NB4 (cell line): ENCODE data around the gene CEACAM21.

Experiments used
- DNase-seq: peaks from one replicate; pipeline ENCODE4 v3.0.0; 2010; ENCODE audit warnings: low read depth
- H3K4me3 ChIP-seq: one replicate; pipeline ENCODE4 v1.5.1; 2011; ENCODE audit warnings: mild to moderate bottlenecking, low read depth, low read length, moderate library complexity
- MYC ChIP-seq: IDR thresholded peaks from 2 replicates; pipeline ENCODE4 v1.6.1; 2011; ENCODE audit warnings: low read depth, low read length
- POLR2A ChIP-seq: IDR thresholded peaks from 2 replicates; pipeline ENCODE4 v1.6.1; 2011; ENCODE audit warnings: mild to moderate bottlenecking; ENCODE audit not compliant: insufficient read length; ENCODE audit errors: extremely low read depth
- TF ChIP-seq, protein P1 (sequence below): IDR thresholded peaks from 2 replicates; pipeline ENCODE4 v1.6.1; 2011; ENCODE audit warnings: low read depth, low read length
- TF ChIP-seq, protein P2 (sequence below): IDR thresholded peaks from one replicate; pipeline ENCODE4 v1.5.1; 2012; ENCODE audit warnings: low read depth, low read length

Gene CEACAM21

DNA sequence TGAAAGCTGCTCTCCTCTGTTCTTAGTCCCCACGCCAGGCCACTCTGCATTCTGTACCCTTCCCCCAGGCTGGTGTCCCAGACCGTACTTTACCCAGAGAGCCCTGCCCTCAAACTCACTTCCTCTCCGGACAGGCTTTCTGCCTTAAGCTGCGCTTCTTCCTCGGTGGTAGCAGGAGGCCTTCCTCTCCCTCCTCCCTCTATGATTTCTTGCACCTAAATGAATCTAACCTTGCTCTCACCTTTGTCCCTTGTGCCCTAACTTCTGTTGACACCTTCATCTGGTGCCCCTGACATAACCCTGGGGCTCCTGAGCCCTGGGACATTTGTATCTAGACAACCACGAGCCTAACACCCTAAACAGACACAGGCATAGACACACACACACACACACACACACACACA, 29.6 kb upstream of the CEACAM21 start:
- DNase-seq: peak; percentile 37
- no peak for TF ChIP-seq MYC
- TF ChIP-seq, protein P1, sequence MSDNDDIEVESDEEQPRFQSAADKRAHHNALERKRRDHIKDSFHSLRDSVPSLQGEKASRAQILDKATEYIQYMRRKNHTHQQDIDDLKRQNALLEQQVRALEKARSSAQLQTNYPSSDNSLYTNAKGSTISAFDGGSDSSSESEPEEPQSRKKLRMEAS: no peak
- no peak for TF ChIP-seq POLR2A
- TF ChIP-seq, protein P2, sequence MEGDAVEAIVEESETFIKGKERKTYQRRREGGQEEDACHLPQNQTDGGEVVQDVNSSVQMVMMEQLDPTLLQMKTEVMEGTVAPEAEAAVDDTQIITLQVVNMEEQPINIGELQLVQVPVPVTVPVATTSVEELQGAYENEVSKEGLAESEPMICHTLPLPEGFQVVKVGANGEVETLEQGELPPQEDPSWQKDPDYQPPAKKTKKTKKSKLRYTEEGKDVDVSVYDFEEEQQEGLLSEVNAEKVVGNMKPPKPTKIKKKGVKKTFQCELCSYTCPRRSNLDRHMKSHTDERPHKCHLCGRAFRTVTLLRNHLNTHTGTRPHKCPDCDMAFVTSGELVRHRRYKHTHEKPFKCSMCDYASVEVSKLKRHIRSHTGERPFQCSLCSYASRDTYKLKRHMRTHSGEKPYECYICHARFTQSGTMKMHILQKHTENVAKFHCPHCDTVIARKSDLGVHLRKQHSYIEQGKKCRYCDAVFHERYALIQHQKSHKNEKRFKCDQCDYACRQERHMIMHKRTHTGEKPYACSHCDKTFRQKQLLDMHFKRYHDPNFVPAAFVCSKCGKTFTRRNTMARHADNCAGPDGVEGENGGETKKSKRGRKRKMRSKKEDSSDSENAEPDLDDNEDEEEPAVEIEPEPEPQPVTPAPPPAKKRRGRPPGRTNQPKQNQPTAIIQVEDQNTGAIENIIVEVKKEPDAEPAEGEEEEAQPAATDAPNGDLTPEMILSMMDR: no peak
- H3K4me3 ChIP-seq: no peak overlapping the region

DNA sequence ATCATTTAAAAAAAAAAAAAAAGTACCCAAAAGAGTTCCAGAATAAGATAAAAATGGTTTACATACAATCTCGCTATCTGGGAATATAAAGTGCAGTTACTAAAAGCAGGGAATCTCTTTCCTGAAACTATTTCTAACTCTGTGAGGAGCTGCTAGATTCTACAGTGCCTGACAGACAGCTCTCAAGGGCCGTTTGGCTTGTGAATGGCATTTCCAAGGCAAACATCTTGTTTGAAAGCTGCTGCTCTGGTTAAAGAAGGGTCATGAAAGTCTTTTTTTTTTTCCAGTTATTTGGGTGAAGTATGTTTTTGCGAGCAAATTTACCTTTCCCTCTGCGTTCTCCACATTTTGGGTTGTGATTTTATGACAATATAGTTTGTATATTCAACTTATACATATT, 29.0 kb upstream of the CEACAM21 start:
- DNase-seq: no peak
- TF ChIP-seq POLR2A (no peak), MYC (no peak)
- TF ChIP-seq, protein P2: no peak
- TF ChIP-seq, protein P1: no peak
- H3K4me3 ChIP-seq: no peak overlapping the region

DNA sequence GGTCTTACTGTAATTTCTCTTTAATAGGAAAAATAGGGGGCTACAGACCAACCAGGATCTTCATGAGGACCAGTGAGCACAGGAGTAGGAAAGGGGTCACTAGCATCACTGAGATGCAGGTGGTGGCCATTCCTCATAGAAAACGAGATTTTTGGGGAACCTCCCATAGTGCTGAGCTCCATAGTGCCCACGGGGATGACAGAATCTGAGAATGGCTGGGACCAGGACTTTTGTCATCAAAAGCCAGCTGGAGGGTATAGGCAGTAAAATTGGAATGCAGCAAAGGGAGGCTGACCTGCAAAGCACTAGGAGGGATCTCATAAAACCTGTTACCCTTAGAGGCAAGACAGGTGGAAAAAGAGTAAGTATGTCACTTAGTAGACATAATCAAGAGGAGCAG, 28.4 kb upstream of the CEACAM21 start:
- no peak for TF ChIP-seq POLR2A
- TF ChIP-seq, protein P1: no peak
- TF ChIP-seq, protein P2: no peak
- TF ChIP-seq MYC: no peak
- no peak for DNase-seq
- no peak overlapping the region for H3K4me3 ChIP-seq

DNA sequence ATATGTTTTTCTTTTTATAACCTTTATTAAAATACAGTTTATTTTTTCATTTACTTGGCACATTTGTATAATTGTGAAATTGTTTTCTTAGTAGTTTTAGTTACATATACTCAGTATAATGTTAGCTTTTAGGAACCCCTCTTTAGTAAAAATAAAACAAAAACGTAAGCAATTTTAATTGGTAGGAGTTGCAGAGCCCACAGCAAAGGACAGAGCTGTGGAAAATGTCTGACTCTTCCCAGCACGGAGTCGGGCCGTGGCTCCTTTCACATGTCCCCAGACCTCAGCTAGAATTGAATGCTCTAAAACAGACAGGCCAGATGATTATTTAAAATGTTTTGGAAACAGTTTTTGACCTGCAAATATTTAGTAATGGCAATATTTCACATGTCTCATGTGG, 27.9 kb upstream of the CEACAM21 start:
- DNase-seq: no peak
- no peak overlapping the region for H3K4me3 ChIP-seq
- TF ChIP-seq POLR2A (no peak), MYC (no peak)
- TF ChIP-seq, protein P2: no peak
- TF ChIP-seq, protein P1: no peak

DNA sequence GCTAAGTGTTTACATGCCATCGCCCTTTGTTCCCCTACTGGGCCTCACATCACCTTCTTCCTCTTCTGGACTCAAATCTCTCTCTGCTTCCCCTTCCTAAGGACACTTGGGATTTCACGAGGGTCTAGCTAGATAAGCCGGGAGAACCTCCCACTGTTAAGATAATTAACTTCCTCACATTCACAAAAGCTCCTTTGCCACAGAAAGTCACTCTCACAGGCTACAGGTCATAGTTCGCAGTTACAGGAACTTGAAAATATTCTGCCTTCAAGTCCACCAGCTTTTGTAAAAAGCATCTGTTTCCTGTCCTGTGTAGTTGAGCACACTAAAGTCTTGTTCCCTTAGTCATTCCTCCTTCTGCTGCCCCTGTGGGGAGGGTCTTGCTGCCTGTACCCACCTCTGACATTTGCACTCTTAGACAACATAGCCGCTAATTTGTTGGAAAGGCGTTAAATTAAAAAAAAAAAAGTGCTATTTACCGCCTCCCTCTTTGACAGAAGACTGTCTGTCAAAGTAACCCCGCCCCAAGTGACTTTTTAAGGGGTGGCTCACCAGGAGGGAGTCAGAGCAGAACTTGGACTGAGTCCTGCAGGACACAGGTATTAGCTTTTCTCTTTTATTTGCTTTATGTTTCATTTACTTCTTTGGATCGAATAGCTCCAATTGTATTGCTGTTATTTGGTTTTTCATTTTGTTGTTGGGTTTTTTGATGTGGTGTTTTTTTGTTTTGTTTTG, 26.8 kb upstream of the CEACAM21 start:
- DNase-seq: peak; percentile 89
- TF ChIP-seq, protein P2: no peak
- 0 out of 2 replicates have a peak, but pooled peaks have one; percentile 30 for TF ChIP-seq MYC
- H3K4me3 ChIP-seq: no peak overlapping the region
